GM23248 (cell line): ENCODE data around the gene TUBGCP6. TPM values are rescaled to one million over a fixed set of nuclear protein-coding genes. Genes with fewer than 3 reads are reported as not detected.
A peak's percentile ranks its signal among the peaks of the same experiment; 100 is the strongest.
"Not testable (repeated sequence)": the region's sequence is repeated elsewhere in the genome, so short reads cannot be mapped to it uniquely, and the experiment has no call there.

Experiments
- DNase-seq: peaks from one replicate; pipeline ENCODE4 v3.0.0-alpha.2; 2015
- H2AFZ ChIP-seq: fragments of 200-600 bp; sonication (generic); 2 replicates; pipeline ENCODE4 v1.6.1; 2016; ENCODE audit warnings: antibody characterized with exemption
- H3F3A ChIP-seq: fragments of 200-600 bp; sonication (generic); 2 replicates; pipeline ENCODE4 v1.6.1; 2016; ENCODE audit warnings: mild to moderate bottlenecking, antibody characterized with exemption, mixed run types; ENCODE audit not compliant: insufficient read depth
- H3K27ac ChIP-seq: fragments of 200-600 bp; sonication (generic); 2 replicates; pipeline ENCODE4 v1.5.1; 2016; ENCODE audit warnings: mild to moderate bottlenecking
- H3K27me3 ChIP-seq: fragments of 200-600 bp; sonication (generic); replicated peaks from 2 replicates; pipeline ENCODE4 v1.6.1; 2016; ENCODE audit warnings: mild to moderate bottlenecking; ENCODE audit not compliant: insufficient read depth
- H3K36me3 ChIP-seq: fragments of 200-600 bp; sonication (generic); 2 replicates; pipeline ENCODE4 v1.6.1; 2016; ENCODE audit warnings: low read depth, mild to moderate bottlenecking
- H3K4me1 ChIP-seq: fragments of 200-600 bp; sonication (generic); 2 replicates; pipeline ENCODE4 v1.6.1; 2016; ENCODE audit warnings: mild to moderate bottlenecking; ENCODE audit not compliant: insufficient read depth
- H3K4me2 ChIP-seq: fragments of 200-600 bp; sonication (generic); one replicate; pipeline ENCODE4 v1.6.1; 2016; ENCODE audit warnings: mild to moderate bottlenecking; ENCODE audit not compliant: unreplicated experiment
- H3K4me3 ChIP-seq: fragments of 200-600 bp; sonication (generic); 2 replicates; pipeline ENCODE4 v1.5.1; 2016; ENCODE audit warnings: mild to moderate bottlenecking
- H3K79me2 ChIP-seq: fragments of 200-600 bp; sonication (generic); 2 replicates; pipeline ENCODE4 v1.6.1; 2016; ENCODE audit warnings: mild to moderate bottlenecking; ENCODE audit not compliant: insufficient read depth
- H3K9ac ChIP-seq: fragments of 200-600 bp; sonication (generic); 2 replicates; pipeline ENCODE4 v1.6.1; 2016; ENCODE audit warnings: mild to moderate bottlenecking
- H3K9me2 ChIP-seq: fragments of 200-600 bp; sonication (generic); 2 replicates; pipeline ENCODE4 v1.6.1; 2016; ENCODE audit warnings: mixed run types, mild to moderate bottlenecking, moderate library complexity; ENCODE audit not compliant: insufficient read depth
- H3K9me3 ChIP-seq: fragments of 200-600 bp; sonication (generic); one replicate; pipeline ENCODE4 v1.6.1; 2017; ENCODE audit warnings: low read depth
- H4K20me1 ChIP-seq: fragments of 200-600 bp; sonication (generic); 2 replicates; pipeline ENCODE4 v1.6.0; 2016; ENCODE audit not compliant: insufficient read depth
- EZH2 ChIP-seq: fragments of 200-600 bp; sonication (generic); IDR thresholded peaks from 2 replicates; pipeline ENCODE4 v1.6.1; 2018; ENCODE audit warnings: antibody characterized with exemption, mild to moderate bottlenecking; ENCODE audit not compliant: insufficient read depth, poor library complexity, severe bottlenecking
- EZH2phosphoT487 ChIP-seq: fragments of 200-600 bp; sonication (generic); IDR thresholded peaks from 2 replicates; pipeline ENCODE4 v1.6.1; 2018; ENCODE audit warnings: antibody characterized with exemption, moderate library complexity, mild to moderate bottlenecking, low read depth; ENCODE audit not compliant: insufficient read depth
- WGBS, 2 experiments: methylation state at CpG; one replicate each; pipeline ENCODE4 v1.1.6; 2015 to 2017; ENCODE audit warnings: low lambda C conversion rate in 2 of 2, low coverage in 1 of 2; ENCODE audit errors: missing lambda C conversion rate in 2 of 2; 5-methylcytosine and 5-hydroxymethylcytosine counted together
- in situ Hi-C: fragments of 300-500 bp; cut with MboI; formaldehyde crosslinking; loops from 2 replicates; pipeline ENCODE4 v1.15.0; 2020
- polyA plus RNA-seq: library from polyadenylated mRNA; unstranded; fragments of >200 nt; fragmentation: Nextera tagmentation; extraction: Ambion mirVana; gene quantifications from 2 replicates; pipeline ENCODE4 v1.2.1, GENCODE V29; 2016
- total RNA-seq: library from RNA; depleted of rRNA; stranded (reverse); fragments of >200 nt; shearing (Covaris generic); gene quantifications from 2 replicates; pipeline ENCODE4 v1.2.3, GENCODE V29; 2014

TUBGCP6 gene
- total and polyA plus RNA-seq, 2 experiments from 2014 or later: 16.6 to 32.0 TPM

DNA sequence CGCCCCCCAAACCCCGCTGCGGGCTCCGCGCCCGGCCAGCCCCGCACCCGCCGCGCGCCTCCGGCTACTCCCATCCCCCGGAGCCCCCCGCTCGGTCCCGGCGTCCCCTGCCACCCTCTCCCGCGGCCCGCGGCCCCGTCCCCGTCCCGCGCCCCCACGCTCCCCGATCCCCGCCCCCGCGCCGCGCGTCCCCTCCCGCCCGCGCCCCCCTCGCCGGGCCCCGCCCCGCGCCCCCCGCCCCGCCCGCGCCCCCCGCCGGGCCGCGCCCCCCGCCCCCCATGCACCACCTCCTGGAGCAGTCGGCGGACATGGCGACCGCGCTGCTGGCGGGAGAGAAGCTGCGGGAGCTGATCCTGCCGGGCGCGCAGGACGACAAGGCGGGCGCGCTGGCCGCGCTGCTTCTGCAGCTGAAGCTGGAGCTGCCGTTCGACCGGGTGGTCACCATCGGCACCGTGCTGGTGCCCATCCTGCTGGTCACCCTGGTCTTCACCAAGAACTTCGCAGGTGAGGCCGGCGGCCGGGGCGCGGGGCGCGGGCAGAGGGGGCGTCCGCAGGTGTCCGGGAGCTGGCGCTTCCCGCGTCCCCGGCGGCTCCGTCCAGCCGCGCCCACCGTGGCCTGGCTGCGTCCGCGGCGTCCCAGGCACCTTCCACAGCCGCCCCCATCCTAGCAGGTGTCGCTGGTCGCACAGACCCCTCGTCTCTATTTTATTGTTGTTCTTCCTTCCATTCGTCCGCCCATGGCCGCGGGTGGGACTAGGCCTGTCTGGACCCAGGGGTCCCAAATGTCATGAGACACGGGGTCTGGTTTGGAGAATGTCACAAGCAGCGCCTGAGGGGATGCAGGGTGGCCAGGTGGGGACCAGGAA lies 74.1 kb downstream of the TUBGCP6 start, which contains the start of gene PANX2:
TSS of gene PANX2 (plus strand) at position 279 of the 866 bp plus-strand sequence. CDS start at position 279, 0 bp downstream.
- no peak within 1 kb of the TSS for H2AFZ ChIP-seq

DNA sequence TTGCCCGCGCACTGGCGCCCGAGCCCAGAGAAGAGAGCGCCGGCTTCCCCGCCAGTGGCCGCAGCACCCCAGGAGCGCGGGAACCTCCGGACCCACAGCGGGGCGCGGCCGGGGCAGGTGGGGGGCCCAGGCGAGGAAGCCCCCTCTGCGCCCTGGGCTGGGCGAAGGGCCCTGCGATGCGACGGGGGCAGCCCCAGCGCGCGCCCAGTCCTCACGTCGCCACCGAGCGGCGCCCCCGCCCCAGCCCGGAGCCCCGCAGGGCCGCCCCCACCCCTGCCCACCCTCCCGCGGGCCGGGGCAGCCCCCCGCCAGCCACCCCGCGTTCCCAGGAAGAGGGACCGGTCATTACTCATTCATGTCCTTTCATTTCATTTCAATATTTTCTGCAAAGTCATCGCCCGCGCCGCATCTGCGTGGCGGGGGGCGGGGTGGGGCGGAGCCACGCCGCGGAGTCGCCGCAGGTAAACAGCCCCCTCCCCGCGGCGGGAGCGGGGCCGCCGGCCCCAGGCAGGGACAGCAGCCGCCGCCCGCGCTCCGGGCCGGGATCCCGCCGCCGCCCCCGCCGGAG lies 75.0 kb downstream of the TUBGCP6 start:
- in situ Hi-C loops: no loop called here
- DNase-seq: peak; percentile 52
- no peaks in the 10 kb centered on the region for H3F3A ChIP-seq
- H3K27me3 ChIP-seq: peaks cover 17% of the 10 kb centered on the region
- H4K20me1 ChIP-seq: no peaks in the 10 kb centered on the region
- H3K4me3 ChIP-seq: peak overlapping the region; percentile 53
- no peak overlapping the region for H3K9ac ChIP-seq
- H3K4me2 ChIP-seq: no peak overlapping the region
- no peak overlapping the region for H2AFZ ChIP-seq
- H3K36me3 ChIP-seq: no peaks in the 10 kb centered on the region
- H3K9me2 ChIP-seq: no peaks in the 10 kb centered on the region
- no peaks in the 10 kb centered on the region for H3K9me3 ChIP-seq
- WGBS, 2 experiments: 0 to 2% methylated on average over 17 to 45 of the region's 70 CpGs
- H3K4me1 ChIP-seq: no peaks in the 10 kb centered on the region
- H3K79me2 ChIP-seq: no peaks in the 10 kb centered on the region
- TF ChIP-seq EZH2 (no peak), EZH2phosphoT487 (no peak)
- no peak overlapping the region for H3K27ac ChIP-seq

More for the DNA sequence above, 74.1 kb downstream of the TUBGCP6 start, which contains the start of gene PANX2:
- Histone ChIP-seq H3K4me2 (no peak within 1 kb of the TSS), H4K20me1 (no peaks in the 10 kb centered on the region), H3K36me3 (no peaks in the 10 kb centered on the region), H3K9me2 (no peaks in the 10 kb centered on the region), H3K4me1 (no peaks in the 10 kb centered on the region), H3K4me3 (peak within 1 kb of the TSS; percentile 53), H3F3A (no peaks in the 10 kb centered on the region), H3K9ac (no peak within 1 kb of the TSS), H3K27me3 (peaks cover 17% of the 10 kb centered on the region), H3K27ac (no peak within 1 kb of the TSS), H3K79me2 (no peaks in the 10 kb centered on the region), H3K9me3 (no peaks in the 10 kb centered on the region)
- DNase-seq: peak; percentile 48
- in situ Hi-C loops: no loop called here
- 17 to 23% methylated on average over 47 to 98 of the region's 105 CpGs for WGBS, 2 experiments
- no peak for TF ChIP-seq EZH2
- TF ChIP-seq EZH2phosphoT487: 0 out of 2 replicates have a peak, but pooled peaks have one; percentile 25

- Histone ChIP-seq H3K9me3 (no peaks in the 10 kb centered on the region), H3K27ac (no peak overlapping the region), H3K4me3 (no peak overlapping the region), H3F3A (no peaks in the 10 kb centered on the region), H3K79me2 (no peaks in the 10 kb centered on the region), H3K36me3 (no peaks in the 10 kb centered on the region), H3K9me2 (no peaks in the 10 kb centered on the region), H3K4me1 (no peaks in the 10 kb centered on the region), H3K4me2 (no peak overlapping the region), H4K20me1 (no peaks in the 10 kb centered on the region), H3K9ac (no peak overlapping the region), H3K27me3 (peaks cover 17% of the 10 kb centered on the region), H2AFZ (no peak overlapping the region)
- TF ChIP-seq EZH2 (peak; percentile 85), EZH2phosphoT487 (0 out of 2 replicates have a peak, but pooled peaks have one; percentile 56)
- WGBS, 2 experiments: 6 to 7% methylated on average over 24 to 36 of the region's 36 CpGs
- DNase-seq: peak; percentile 16
- in situ Hi-C loops: no loop called here
These were observed 75.6 kb downstream of the TUBGCP6 start for GRCh38 chr22:50169181-50169759.

DNA sequence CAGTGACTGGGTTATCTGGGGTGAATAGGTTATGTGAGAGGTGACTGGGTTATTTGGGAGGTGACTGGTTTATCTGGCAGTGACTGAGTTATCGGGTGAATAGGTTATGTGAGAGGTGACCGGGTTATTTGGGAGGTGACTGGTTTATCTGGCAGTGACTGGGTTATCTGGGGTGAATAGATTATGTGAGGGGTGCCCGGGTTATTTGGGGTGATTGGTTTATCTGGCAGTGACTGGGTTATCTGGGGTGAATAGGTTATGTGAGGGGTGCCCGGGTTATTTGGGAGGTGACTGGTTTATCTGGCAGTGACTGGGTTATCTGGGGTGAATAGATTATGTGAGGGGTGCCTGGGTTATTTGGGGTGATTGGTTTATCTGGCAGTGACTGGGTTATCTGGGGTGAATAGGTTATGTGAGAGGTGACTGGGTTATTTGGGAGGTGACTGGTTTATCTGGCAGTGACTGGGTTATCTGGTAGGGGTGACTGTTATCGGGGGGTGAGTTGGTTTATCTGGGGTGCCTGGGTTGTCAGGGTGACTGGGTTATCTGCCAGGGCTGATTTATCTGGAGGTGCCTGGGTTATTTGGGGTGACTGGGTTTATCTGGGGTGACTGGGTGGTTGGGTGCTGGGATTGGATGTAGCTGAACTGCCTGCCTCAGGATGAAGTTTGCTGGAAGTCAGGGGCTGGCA lies 76.2 kb downstream of the TUBGCP6 start:
- not testable (repeated sequence) for H3K9ac ChIP-seq

More for the DNA sequence above, 76.2 kb downstream of the TUBGCP6 start:
- in situ Hi-C loops, H3K4me2 ChIP-seq, H4K20me1 ChIP-seq, H3K79me2 ChIP-seq, H3F3A ChIP-seq, H3K4me3 ChIP-seq, H3K9me3 ChIP-seq, H3K4me1 ChIP-seq, H3K9me2 ChIP-seq, H3K27ac ChIP-seq, H2AFZ ChIP-seq, H3K36me3 ChIP-seq, DNase-seq: not testable (repeated sequence)
- H3K27me3 ChIP-seq: peaks cover 17% of the 10 kb centered on the region
- 94 to 96% methylated on average over 5 of the region's 5 CpGs for WGBS, 2 experiments
